Endothelial cell of umbilical vein (primary cell): ENCODE results near the gene SLC44A3. TPM values are rescaled to one million over a fixed set of nuclear protein-coding genes. Genes with fewer than 3 reads are reported as not detected.

Experiments used
- BruUV-seq: library from RNA; stranded (reverse); fragments of 400-500 nt; replicated peaks from 2 replicates; lab custom pipeline; 2021; lab: Mats Ljungman, UMichigan
- CTCF ChIA-PET: fragments of 300-600, 350-600 bp; sonication (Branson Sonifier 250); formaldehyde crosslinking; loops from one replicate; lab custom pipeline; 2021; ENCODE audit warnings: antibody characterized with exemption, inconsistent platforms; lab: Charles Lee
- POLR2A ChIA-PET: fragments of 300-600, 350-600 bp; sonication (Branson Sonifier 250); formaldehyde crosslinking; loops from one replicate; lab custom pipeline; 2021; ENCODE audit warnings: antibody characterized with exemption, inconsistent platforms; lab: Charles Lee
- DNase-seq: peaks from one replicate; pipeline ENCODE4 v3.0.0-alpha.2; 2011; ENCODE audit warnings: low read depth, low spot score
- FAIRE-seq: peaks from 2 replicates; lab custom pipeline; 2011; peaks lifted over from hg19 to GRCh38; lab: Jason Lieb, UNC
- H2AFZ ChIP-seq: 2 replicates; pipeline ENCODE4 v1.6.0; 2012; ENCODE audit warnings: low read depth, low read length, control low read depth, inconsistent platforms
- H3K27ac ChIP-seq: 2 replicates; pipeline ENCODE4 v1.5.1; 2011; ENCODE audit warnings: low read depth, mild to moderate bottlenecking, control low read depth, low read length, moderate library complexity; ENCODE audit not compliant: insufficient read depth
- H3K27me3 ChIP-seq, 2 experiments: 2 replicates each; pipeline versions ENCODE4 v1.6.0 to v1.6.1; 2011; ENCODE audit warnings: low read length in 2 of 2, mixed read lengths in 1 of 2; ENCODE audit not compliant: control insufficient read depth in 2 of 2, insufficient read depth in 2 of 2
- H3K36me3 ChIP-seq, 2 experiments: 2 replicates in 1 of 2; 3 replicates in 1 of 2; pipeline ENCODE4 v1.5.1; 2011; ENCODE audit warnings: low read length in 2 of 2, mild to moderate bottlenecking in 1 of 2, moderate library complexity in 1 of 2; ENCODE audit not compliant: control insufficient read depth in 2 of 2, insufficient read depth in 2 of 2; ENCODE audit errors: extremely low read depth in 1 of 2
- H3K4me1 ChIP-seq: 3 replicates; pipeline ENCODE4 v1.5.1; 2011; ENCODE audit warnings: mild to moderate bottlenecking, low read length; ENCODE audit not compliant: control insufficient read depth, insufficient read depth; ENCODE audit errors: extremely low read depth
- H3K4me2 ChIP-seq: 2 replicates; pipeline ENCODE4 v1.6.1; 2011; ENCODE audit warnings: low read length, control low read depth, mixed read lengths; ENCODE audit not compliant: insufficient read depth
- H3K4me3 ChIP-seq, 3 experiments: fragments of 200-600 bp in 1 of 3; sonication (generic), shearing (Covaris generic) in 1 of 3; replicated peaks in 1 of 3; 2 replicates each; pipeline ENCODE4 v1.5.1; 2011 to 2016; ENCODE audit warnings: control low read depth in 3 of 3, low read length in 3 of 3, mild to moderate bottlenecking in 2 of 3, inconsistent platforms in 1 of 3, low read depth in 1 of 3, moderate library complexity in 1 of 3; ENCODE audit not compliant: insufficient read depth in 1 of 3
- H3K79me2 ChIP-seq: 2 replicates; pipeline ENCODE4 v1.6.0; 2012; ENCODE audit warnings: low read length, inconsistent platforms; ENCODE audit not compliant: control insufficient read depth, insufficient read depth
- H3K9ac ChIP-seq: replicated peaks from 2 replicates; pipeline ENCODE3; 2011; ENCODE audit warnings: low read length, control low read depth; ENCODE audit not compliant: insufficient read depth; ENCODE audit errors: extremely low read depth
- H3K9me1 ChIP-seq: replicated peaks from 3 replicates; pipeline ENCODE4 v1.6.0; 2011; ENCODE audit warnings: mild to moderate bottlenecking, low read length; ENCODE audit not compliant: control insufficient read depth, insufficient read depth; ENCODE audit errors: extremely low read depth
- H3K9me3 ChIP-seq: replicated peaks from 2 replicates; pipeline ENCODE4 v1.5.1; 2012; ENCODE audit warnings: low read length, inconsistent platforms; ENCODE audit not compliant: control insufficient read depth, insufficient read depth
- H4K20me1 ChIP-seq: replicated peaks from 2 replicates; pipeline ENCODE3; 2011; ENCODE audit warnings: mild to moderate bottlenecking, low read length; ENCODE audit not compliant: control insufficient read depth, insufficient read depth; ENCODE audit errors: extremely low read depth
- CTCF ChIP-seq, 2 donors: IDR thresholded peaks; 1 replicate in 1 of 2; 2 replicates in 1 of 2; pipeline ENCODE4 v1.5.1; 2011; ENCODE audit warnings: low read length in 2 of 2, mild to moderate bottlenecking in 2 of 2, moderate library complexity in 2 of 2, control low read depth in 1 of 2, inconsistent platforms in 1 of 2, low read depth in 1 of 2; ENCODE audit not compliant: insufficient read depth in 1 of 2; ENCODE audit errors: extremely low read depth in 1 of 2
- EZH2 ChIP-seq: IDR thresholded peaks from 2 replicates; pipeline ENCODE4 v1.6.1; 2012; ENCODE audit warnings: borderline replicate concordance, low read depth, mild to moderate bottlenecking, moderate library complexity, low read length, inconsistent platforms; ENCODE audit not compliant: severe bottlenecking
- FOS ChIP-seq: IDR thresholded peaks from 2 replicates; pipeline ENCODE4 v1.6.1; 2011; ENCODE audit warnings: mild to moderate bottlenecking, low read length, moderate library complexity, borderline replicate concordance; ENCODE audit not compliant: insufficient read depth
- GATA2 ChIP-seq: IDR thresholded peaks from 2 replicates; pipeline ENCODE4 v1.7.0; 2011; ENCODE audit warnings: low read depth, mild to moderate bottlenecking, moderate library complexity, mixed read lengths, low read length; ENCODE audit not compliant: insufficient read length, insufficient read depth
- JUN ChIP-seq: IDR thresholded peaks from 2 replicates; pipeline ENCODE4 v1.6.1; 2011; ENCODE audit warnings: borderline replicate concordance, low read depth; ENCODE audit not compliant: insufficient read length, insufficient read depth
- MYC ChIP-seq: IDR thresholded peaks from one replicate; pipeline ENCODE4 v1.6.1; 2011; ENCODE audit warnings: mild to moderate bottlenecking, low read depth, low read length
- POLR2A ChIP-seq: IDR thresholded peaks from 2 replicates; pipeline ENCODE4 v1.6.1; 2012; ENCODE audit warnings: low read depth, mild to moderate bottlenecking, control low read depth, low read length
- POLR2AphosphoS5 ChIP-seq: IDR thresholded peaks from 2 replicates; pipeline ENCODE4 v1.6.1; 2012; ENCODE audit warnings: low read depth, mild to moderate bottlenecking, control low read depth, low read length, moderate library complexity; ENCODE audit not compliant: insufficient read depth
- dilution Hi-C: fragments of 300-500 bp; cut with MboI; formaldehyde crosslinking; loops from one replicate; pipeline ENCODE4 v1.15.0; 2019; ENCODE audit warnings: low sequenced_read_pairs; ENCODE audit not compliant: extremely low pct_ligation_motif_present
- intact Hi-C: fragments of 100-400 bp; cut with micrococcal nuclease; formaldehyde crosslinking; loops from one replicate; pipeline ENCODE4 v1.10.0; 2022
- polyA plus RNA-seq, 4 experiments: library from polyadenylated mRNA; depleted of rRNA in 3 of 4; stranded (reverse) in 3 of 4; unstranded in 1 of 4; fragments of >200 nt; gene quantifications; 2 replicates each; pipeline versions ENCODE4 v1.2.1 to v1.2.3, GENCODE V29; 2011 to 2012; ENCODE audit warnings: missing spikeins in 1 of 4
- total RNA-seq: library from RNA; stranded (reverse); gene quantifications from 2 replicates; pipeline ENCODE4 v1.2.3, GENCODE V29; 2021
- TF ChIP-seq, protein P1 (sequence below): IDR thresholded peaks from 2 replicates; pipeline ENCODE4 v1.6.1; 2011; ENCODE audit not compliant: insufficient read depth, insufficient read length

Gene SLC44A3
- total and polyA plus RNA-seq, 2 donors (not counting 3 experiments of a cell fraction or from before 2014, with no cell fraction given): 0.29 to 0.42 TPM

- Histone ChIP-seq H3K9ac (no peak overlapping the region), H3K36me3 (peaks cover 22 to 30% of the 10 kb centered on the region in 2 experiments), H4K20me1 (no peaks in the 10 kb centered on the region), H2AFZ (no peak overlapping the region), H3K9me3 (no peaks in the 10 kb centered on the region), H3K4me3 (no peak overlapping the region), H3K27me3 (no peaks in the 10 kb centered on the region), H3K9me1 (no peaks in the 10 kb centered on the region), H3K4me1 (no peaks in the 10 kb centered on the region), H3K79me2 (no peaks in the 10 kb centered on the region), H3K27ac (no peak overlapping the region), H3K4me2 (no peak overlapping the region)
- DNase-seq (no peak), FAIRE-seq (no peak)
- intact Hi-C loops (no loop called here), dilution Hi-C loops (no loop called here)
- BruUV-seq: no TSS peak
- POLR2A ChIA-PET: no interaction called here
- CTCF ChIA-PET: interaction anchor here (1.0 to 2.5 kb wide), 2 partner anchors 41 to 148 kb away, joined by 4 to 7 read pairs; no protein-coding TSS in a partner anchor
- TF ChIP-seq JUN (no peak), POLR2AphosphoS5 (no peak), POLR2A (no peak), FOS (no peak), EZH2 (no peak), CTCF (IDR thresholded peaks at IDR 0.05; ENCODE audit: extremely low read depth in 1 of 2, insufficient read depth in 1 of 2, low read depth in 1 of 2, low read length in 2 of 2) (no peak), GATA2 (no peak), MYC (no peak)
- TF ChIP-seq, protein P1, sequence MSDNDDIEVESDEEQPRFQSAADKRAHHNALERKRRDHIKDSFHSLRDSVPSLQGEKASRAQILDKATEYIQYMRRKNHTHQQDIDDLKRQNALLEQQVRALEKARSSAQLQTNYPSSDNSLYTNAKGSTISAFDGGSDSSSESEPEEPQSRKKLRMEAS: no peak
Measured at GRCh38 chr1:94895518-94895917, 75.4 kb downstream of the SLC44A3 start.
